GM19467 (cell line): Measurements from ENCODE around the gene VPS39.

Source experiments
- ATAC-seq: cut with Tn5 transposase; IDR thresholded peaks from one replicate; pipeline ENCODE4 v1.9.1; 2021; ENCODE audit warnings: mild to moderate bottlenecking, moderate library complexity; ENCODE audit not compliant: unreplicated experiment

The VPS39 gene

DNA sequence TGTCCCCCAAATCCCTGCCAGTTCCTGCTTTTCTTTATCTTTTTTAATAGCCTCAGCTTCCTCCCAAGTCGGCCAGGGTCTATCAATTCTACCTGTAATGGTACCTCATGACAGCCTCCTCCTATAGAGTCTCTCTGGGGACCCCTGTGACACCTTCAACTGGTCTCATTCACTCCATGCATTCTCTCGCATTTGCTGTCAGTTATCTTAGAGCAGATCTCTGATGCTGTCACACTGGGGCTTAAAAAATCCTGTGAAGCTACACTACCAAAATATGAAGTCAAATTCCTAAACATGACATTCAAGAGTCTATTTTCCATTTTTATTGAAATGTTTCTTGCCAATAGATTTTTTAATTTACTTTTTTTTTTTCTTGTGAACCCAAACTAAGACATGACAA lies 5.5 kb downstream of the VPS39 start:
- ATAC-seq: no peak

DNA sequence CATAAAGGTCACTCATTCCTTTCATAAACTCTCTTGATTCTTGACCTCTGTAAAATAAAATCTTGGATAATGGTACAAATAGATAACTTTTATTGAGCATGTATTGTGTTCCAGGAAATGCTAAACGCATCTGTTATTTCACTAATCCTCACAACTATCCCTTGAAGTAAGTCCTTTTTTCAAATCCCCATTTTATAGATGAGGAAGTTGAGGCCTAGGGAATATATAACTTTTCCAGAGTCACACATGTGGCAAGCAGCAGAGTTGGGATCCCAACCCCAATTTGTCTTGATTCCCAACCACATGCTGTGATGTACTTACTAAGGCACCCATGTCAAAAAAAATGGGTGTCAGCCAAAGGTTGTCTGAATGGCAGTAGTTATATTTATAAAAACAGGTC lies 6.3 kb downstream of the VPS39 start:
- ATAC-seq: no peak

- no peak for ATAC-seq
Observed at GRCh38 chr15:42199126-42199525, 9.0 kb downstream of the VPS39 start.

DNA sequence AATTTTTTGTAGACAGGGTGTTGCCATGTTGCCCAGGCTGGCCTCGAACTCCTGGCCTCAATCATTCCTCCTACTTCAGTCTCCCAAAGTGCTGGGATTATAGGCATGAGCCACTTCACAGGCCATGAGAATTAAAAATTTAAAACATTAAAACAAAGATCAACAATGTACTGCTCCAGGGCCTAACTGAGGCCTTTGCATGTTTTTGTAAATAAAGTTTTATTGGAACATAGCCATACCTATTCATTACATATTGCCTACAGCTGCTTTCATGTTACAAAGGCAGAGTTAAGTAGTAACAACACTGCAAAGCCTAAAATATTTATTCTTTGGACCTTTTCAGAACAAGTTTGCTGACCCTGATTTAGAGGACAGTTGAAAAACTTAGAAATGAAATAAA lies 9.6 kb downstream of the VPS39 start:
- ATAC-seq: no peak

DNA sequence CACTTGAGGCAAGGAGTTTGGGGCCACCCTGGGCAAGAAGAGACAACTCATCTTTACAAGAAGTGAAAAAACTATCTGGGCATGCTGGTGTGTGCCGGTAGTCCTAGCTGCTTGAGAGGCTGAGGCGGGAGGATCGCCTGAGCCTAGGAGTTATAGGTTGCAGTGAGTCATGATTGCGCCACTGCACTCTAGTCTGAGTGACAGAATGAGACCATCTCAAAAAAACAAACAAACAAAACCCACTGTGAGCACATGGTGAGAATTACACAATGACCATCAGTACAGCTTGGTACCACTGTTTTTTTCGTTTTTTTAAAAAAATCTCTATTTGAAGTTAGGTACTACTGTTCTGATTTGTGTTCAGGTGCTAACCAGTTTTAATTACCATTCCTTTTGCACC lies 13.6 kb downstream of the VPS39 start:
- no peak for ATAC-seq

GRCh38 chr15:42193383-42193782 lies 14.7 kb downstream of the VPS39 start:
- no peak for ATAC-seq

DNA sequence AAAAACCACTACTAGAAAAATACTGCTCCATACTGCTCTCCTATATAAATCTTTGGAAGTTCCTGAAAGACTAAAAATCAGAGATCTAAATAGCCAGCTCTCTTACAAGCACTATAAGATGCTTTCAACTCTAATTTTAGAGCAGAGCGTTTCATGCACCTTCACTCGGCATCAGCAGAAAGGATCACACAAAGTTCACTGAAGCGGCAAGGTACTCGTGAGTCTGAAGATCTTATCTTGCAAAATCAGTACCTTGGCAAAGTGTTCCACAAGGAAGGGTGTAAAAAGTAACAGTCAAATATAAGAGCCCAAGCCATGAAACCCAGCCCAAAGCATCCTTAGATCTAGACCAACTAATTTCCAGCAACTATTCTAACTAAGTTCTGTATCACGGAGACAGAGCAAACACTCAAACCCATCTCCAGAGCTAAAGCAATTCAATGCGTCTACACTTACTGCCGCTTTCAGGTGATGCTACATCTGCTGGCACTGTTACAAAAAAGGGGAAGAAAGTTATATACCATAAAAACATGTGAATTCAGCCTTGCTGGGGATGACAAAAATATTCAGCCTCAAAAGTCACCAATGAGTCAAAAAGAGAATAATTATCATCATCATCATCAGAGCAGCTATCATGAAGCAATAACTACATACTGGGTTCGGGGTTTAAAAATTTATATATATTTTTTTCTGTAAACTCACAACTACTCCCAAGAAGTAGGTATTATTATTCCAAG lies 16.3 kb downstream of the VPS39 start:
- no peak for ATAC-seq

DNA sequence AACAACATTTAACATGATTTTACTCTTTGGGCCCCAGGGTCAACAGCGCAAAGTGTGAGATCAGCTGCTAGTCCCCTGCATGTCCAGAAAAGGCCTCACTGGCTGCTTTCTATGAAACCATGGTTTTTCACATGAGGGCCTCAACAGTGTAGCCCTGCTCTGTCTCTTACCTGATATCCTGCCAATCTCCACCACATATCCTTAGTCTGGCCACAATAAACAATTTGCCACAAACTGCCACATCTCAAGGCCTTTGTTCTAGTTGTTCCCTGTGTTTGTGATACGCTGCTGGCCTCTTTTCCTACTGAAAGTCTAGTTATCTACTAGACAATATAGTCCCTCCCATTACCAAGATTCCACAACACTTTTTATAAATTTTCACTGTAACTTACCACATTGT lies 17.7 kb downstream of the VPS39 start:
- ATAC-seq: no peak

DNA sequence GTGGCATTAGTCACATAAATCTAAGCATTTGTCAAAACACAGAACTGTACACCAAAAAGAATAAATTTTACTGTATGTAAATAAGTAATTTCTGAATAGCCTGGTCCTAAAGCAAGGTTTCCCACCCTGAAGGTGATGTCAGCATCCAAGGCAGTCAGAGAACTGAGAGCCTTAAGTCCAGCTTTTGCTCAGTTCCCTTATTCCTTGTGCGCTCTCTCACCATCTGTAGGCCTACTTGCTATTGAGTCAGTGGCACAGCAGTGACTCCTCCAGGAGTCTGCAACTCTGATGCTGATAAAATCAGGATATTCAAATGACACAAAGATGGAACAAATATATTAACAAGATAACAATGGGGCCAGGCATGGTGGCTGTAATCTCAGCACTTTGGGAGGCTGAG lies 22.3 kb downstream of the VPS39 start:
- no peak for ATAC-seq

- ATAC-seq: no peak
Observed at GRCh38 chr15:42184736-42185135, 23.4 kb downstream of the VPS39 start.

- no peak for ATAC-seq
Observed at GRCh38 chr15:42184296-42184695, 23.8 kb downstream of the VPS39 start.

GRCh38 chr15:42182961-42183360 lies 25.1 kb downstream of the VPS39 start:
- no peak for ATAC-seq

DNA sequence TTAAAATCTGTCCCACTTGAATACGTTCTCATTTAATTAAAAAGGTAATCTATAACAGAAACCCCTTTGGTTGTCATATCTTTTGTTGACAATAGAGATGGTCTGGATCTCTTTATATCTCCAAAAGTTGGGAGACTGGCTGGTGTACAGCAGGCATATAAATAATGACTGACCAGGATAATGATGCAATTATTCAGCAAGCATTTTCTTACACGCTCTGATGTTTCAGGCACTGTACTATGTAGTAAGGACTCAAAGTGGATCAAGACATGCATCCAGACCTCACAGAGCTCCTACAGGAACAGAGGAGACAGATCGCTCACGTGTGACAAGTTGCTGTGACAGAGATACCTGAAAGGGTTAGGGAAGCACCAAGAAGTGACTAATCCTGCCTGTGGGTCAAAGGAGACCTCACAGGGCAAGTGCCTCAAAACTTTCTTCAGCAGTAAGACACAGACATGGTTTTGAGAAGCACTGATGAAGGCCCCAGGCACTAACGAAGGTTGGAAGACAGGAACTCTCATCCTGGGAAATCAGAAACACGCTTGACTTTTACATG lies 25.7 kb downstream of the VPS39 start:
- no peak for ATAC-seq

GRCh38 chr15:42178056-42178455 lies 30.0 kb downstream of the VPS39 start:
- ATAC-seq: no peak

GRCh38 chr15:42175671-42176070 lies 32.4 kb downstream of the VPS39 start:
- no peak for ATAC-seq

- ATAC-seq: no peak
Observed at GRCh38 chr15:42172475-42172874, 35.6 kb downstream of the VPS39 start.

DNA sequence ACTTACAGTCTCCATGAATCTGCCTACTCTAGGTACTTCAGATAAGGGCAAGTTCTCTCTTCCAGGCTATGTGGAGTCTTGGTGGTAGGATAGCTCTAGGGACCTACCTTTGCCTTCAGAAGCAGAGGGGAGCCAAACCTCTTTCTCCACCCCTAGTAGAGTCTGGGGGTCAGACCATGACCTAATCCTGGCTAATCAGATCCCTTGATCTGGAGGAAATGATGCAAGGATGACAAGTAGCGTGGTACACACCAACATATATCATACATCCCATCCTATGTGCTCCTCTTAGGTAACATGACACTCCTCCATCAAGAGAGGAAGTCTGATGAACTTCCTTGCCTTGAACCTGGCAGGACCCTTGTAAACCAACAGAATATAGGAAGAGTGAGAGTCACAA lies 36.3 kb downstream of the VPS39 start:
- no peak for ATAC-seq

- no peak for ATAC-seq
Observed at GRCh38 chr15:42171122-42171521, 37.0 kb downstream of the VPS39 start.

GRCh38 chr15:42166225-42166940 lies 41.7 kb downstream of the VPS39 start:
- no peak for ATAC-seq

DNA sequence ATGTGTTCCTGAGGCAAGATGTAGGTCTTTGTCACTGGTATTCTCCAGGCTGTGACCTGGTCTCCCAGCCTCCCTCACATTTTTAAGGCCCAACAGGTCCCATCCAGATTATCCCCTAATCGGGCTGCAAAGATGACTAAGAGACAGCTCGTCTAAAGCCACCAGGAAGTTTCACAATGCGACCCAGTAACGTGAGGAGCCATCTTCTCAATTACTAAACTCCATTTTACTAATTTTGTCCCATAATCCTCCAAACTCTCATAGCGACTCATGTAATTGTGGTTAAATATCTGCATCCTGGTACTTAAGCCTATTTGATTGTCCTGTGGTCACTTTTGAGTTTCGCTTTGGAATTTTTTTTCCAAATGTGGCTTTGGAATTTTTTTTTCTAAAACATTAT lies 43.0 kb downstream of the VPS39 start:
- ATAC-seq: no peak

GRCh38 chr15:42163947-42164550 lies 44.1 kb downstream of the VPS39 start:
- ATAC-seq: no peak

GRCh38 chr15:42163291-42163690 lies 44.8 kb downstream of the VPS39 start:
- no peak for ATAC-seq
